BLaER1 (cell line): ENCODE data around the gene SOCS4.
"Not testable (repeated sequence)": the region's sequence is repeated elsewhere in the genome, so short reads cannot be mapped to it uniquely, and the experiment has no call there.

Source experiments
- H3K27ac ChIP-seq: shearing (Covaris generic); formaldehyde crosslinking; 2 replicates; pipeline ENCODE4 v1.8.1; 2022
- H3K27me3 ChIP-seq: shearing (Covaris generic); formaldehyde crosslinking; 2 replicates; pipeline ENCODE4 v1.8.1; 2022
- H3K36me3 ChIP-seq: shearing (Covaris generic); formaldehyde crosslinking; 2 replicates; pipeline ENCODE4 v1.8.1; 2022
- H3K4me1 ChIP-seq: shearing (Covaris generic); formaldehyde crosslinking; 2 replicates; pipeline ENCODE4 v1.8.1; 2022
- H3K4me2 ChIP-seq: shearing (Covaris generic); formaldehyde crosslinking; 2 replicates; pipeline ENCODE4 v1.8.1; 2022
- H3K4me3 ChIP-seq: shearing (Covaris generic); formaldehyde crosslinking; 2 replicates; pipeline ENCODE4 v1.8.1; 2022
- H3K9ac ChIP-seq: shearing (Covaris generic); formaldehyde crosslinking; 2 replicates; pipeline ENCODE4 v1.8.1; 2022
- H3K9me3 ChIP-seq: shearing (Covaris generic); formaldehyde crosslinking; 2 replicates; pipeline ENCODE4 v1.8.1; 2022
- H4K20me1 ChIP-seq: shearing (Covaris generic); formaldehyde crosslinking; 2 replicates; pipeline ENCODE4 v1.8.1; 2022
- Cebpa-rat ChIP-seq: shearing (Covaris generic); IDR thresholded peaks from 2 replicates; pipeline ENCODE4 v1.8.1; 2022

SOCS4 gene

GRCh38 chr14:55065411-55065810 lies 38.4 kb downstream of the SOCS4 start:
- Histone ChIP-seq H3K9me3 (no peaks in the 10 kb centered on the region), H3K9ac (no peak overlapping the region), H3K36me3 (peaks cover 82% of the 10 kb centered on the region), H3K4me3 (no peak overlapping the region), H4K20me1 (peaks cover 73% of the 10 kb centered on the region), H3K4me1 (peaks cover 11% of the 10 kb centered on the region), H3K27ac (no peak overlapping the region), H3K27me3 (no peaks in the 10 kb centered on the region), H3K4me2 (no peak overlapping the region)
- TF ChIP-seq Cebpa-rat: no peak

GRCh38 chr14:55066223-55066622 lies 39.2 kb downstream of the SOCS4 start:
- peaks cover 65% of the 10 kb centered on the region for H4K20me1 ChIP-seq
- peaks cover 18% of the 10 kb centered on the region for H3K4me1 ChIP-seq
- H3K27ac ChIP-seq: no peak overlapping the region
- H3K27me3 ChIP-seq: no peaks in the 10 kb centered on the region
- no peak for TF ChIP-seq Cebpa-rat
- H3K36me3 ChIP-seq: peaks cover 75% of the 10 kb centered on the region
- H3K9me3 ChIP-seq: no peaks in the 10 kb centered on the region
- no peak overlapping the region for H3K4me3 ChIP-seq
- H3K4me2 ChIP-seq: no peak overlapping the region
- H3K9ac ChIP-seq: no peak overlapping the region

- H3K9me3 ChIP-seq: no peaks in the 10 kb centered on the region
- no peak overlapping the region for H3K9ac ChIP-seq
- no peak overlapping the region for H3K27ac ChIP-seq
- H3K4me3 ChIP-seq: no peak overlapping the region
- peaks cover 30% of the 10 kb centered on the region for H3K36me3 ChIP-seq
- peaks cover 34% of the 10 kb centered on the region for H3K4me1 ChIP-seq
- peak overlapping the region; percentile 71 for H3K4me2 ChIP-seq
- H4K20me1 ChIP-seq: peaks cover 18% of the 10 kb centered on the region
- H3K27me3 ChIP-seq: no peaks in the 10 kb centered on the region
- no peak for TF ChIP-seq Cebpa-rat
Measured at GRCh38 chr14:55070981-55071411, 44.0 kb downstream of the SOCS4 start.

- H3K36me3 ChIP-seq: peaks cover 19% of the 10 kb centered on the region
- H4K20me1 ChIP-seq: 0 out of 2 replicates have a peak, but pooled peaks cover 11% of the 10 kb centered on the region
- peak overlapping the region; percentile 71 for H3K4me2 ChIP-seq
- H3K27me3 ChIP-seq: no peaks in the 10 kb centered on the region
- H3K4me3 ChIP-seq: no peak overlapping the region
- H3K9me3 ChIP-seq: no peaks in the 10 kb centered on the region
- H3K9ac ChIP-seq: peak overlapping the region; percentile 23
- no peak overlapping the region for H3K27ac ChIP-seq
- no peak for TF ChIP-seq Cebpa-rat
- peaks cover 34% of the 10 kb centered on the region for H3K4me1 ChIP-seq
Measured at GRCh38 chr14:55071870-55072640, 45.0 kb downstream of the SOCS4 start.

GRCh38 chr14:55073856-55074255 lies 46.8 kb downstream of the SOCS4 start:
- H3K4me1 ChIP-seq: peaks cover 34% of the 10 kb centered on the region
- no peak overlapping the region for H3K4me3 ChIP-seq
- H3K27me3 ChIP-seq: no peaks in the 10 kb centered on the region
- H4K20me1 ChIP-seq: 0 out of 2 replicates have a peak, but pooled peaks cover 11% of the 10 kb centered on the region
- no peak for TF ChIP-seq Cebpa-rat
- H3K4me2 ChIP-seq: no peak overlapping the region
- H3K9ac ChIP-seq: no peak overlapping the region
- peaks cover 7% of the 10 kb centered on the region; the same call in 1 of the 2 replicates for H3K36me3 ChIP-seq
- no peaks in the 10 kb centered on the region for H3K9me3 ChIP-seq
- no peak overlapping the region for H3K27ac ChIP-seq

- no peaks in the 10 kb centered on the region for H3K27me3 ChIP-seq
- no peak for TF ChIP-seq Cebpa-rat
- no peaks in the 10 kb centered on the region for H3K9me3 ChIP-seq
- H3K4me3 ChIP-seq: no peak overlapping the region
- no peak overlapping the region for H3K9ac ChIP-seq
- H3K4me1 ChIP-seq: peaks cover 31% of the 10 kb centered on the region
- no peak overlapping the region for H3K4me2 ChIP-seq
- H4K20me1 ChIP-seq: 0 out of 2 replicates have a peak, but pooled peaks cover 8% of the 10 kb centered on the region
- no peak overlapping the region for H3K27ac ChIP-seq
- H3K36me3 ChIP-seq: peaks cover 4% of the 10 kb centered on the region; the same call in 1 of the 2 replicates
Measured at GRCh38 chr14:55074662-55075061, 47.6 kb downstream of the SOCS4 start.

GRCh38 chr14:55075628-55076175 lies 48.7 kb downstream of the SOCS4 start:
- Histone ChIP-seq H3K27ac (no peak overlapping the region), H4K20me1 (no peaks in the 10 kb centered on the region), H3K4me3 (no peak overlapping the region), H3K9me3 (no peaks in the 10 kb centered on the region), H3K27me3 (no peaks in the 10 kb centered on the region), H3K4me2 (no peak overlapping the region), H3K4me1 (peaks cover 20% of the 10 kb centered on the region), H3K36me3 (no peaks in the 10 kb centered on the region), H3K9ac (no peak overlapping the region)
- no peak for TF ChIP-seq Cebpa-rat

GRCh38 chr14:55077170-55078151 lies 50.4 kb downstream of the SOCS4 start:
- TF ChIP-seq Cebpa-rat: no peak
- Histone ChIP-seq H3K9ac (no peak overlapping the region), H3K4me2 (no peak overlapping the region), H3K4me3 (no peak overlapping the region), H3K36me3 (no peaks in the 10 kb centered on the region), H3K9me3 (no peaks in the 10 kb centered on the region), H4K20me1 (no peaks in the 10 kb centered on the region), H3K4me1 (peaks cover 3% of the 10 kb centered on the region), H3K27me3 (no peaks in the 10 kb centered on the region), H3K27ac (no peak overlapping the region)

- H3K4me1 ChIP-seq, H3K27me3 ChIP-seq, H3K9me3 ChIP-seq, H3K4me3 ChIP-seq, H3K36me3 ChIP-seq, H3K9ac ChIP-seq, H3K4me2 ChIP-seq, H3K27ac ChIP-seq, H4K20me1 ChIP-seq: not testable (repeated sequence)
Measured at GRCh38 chr14:55079961-55080360, 52.9 kb downstream of the SOCS4 start.
